HG03565 (cell line): ENCODE measurements around the gene ACAA2.

Source experiments
- ATAC-seq: cut with Tn5 transposase; IDR thresholded peaks from one replicate; pipeline ENCODE4 v1.9.1; 2021; ENCODE audit warnings: mild to moderate bottlenecking, moderate library complexity; ENCODE audit not compliant: unreplicated experiment

ACAA2 gene, protein sequence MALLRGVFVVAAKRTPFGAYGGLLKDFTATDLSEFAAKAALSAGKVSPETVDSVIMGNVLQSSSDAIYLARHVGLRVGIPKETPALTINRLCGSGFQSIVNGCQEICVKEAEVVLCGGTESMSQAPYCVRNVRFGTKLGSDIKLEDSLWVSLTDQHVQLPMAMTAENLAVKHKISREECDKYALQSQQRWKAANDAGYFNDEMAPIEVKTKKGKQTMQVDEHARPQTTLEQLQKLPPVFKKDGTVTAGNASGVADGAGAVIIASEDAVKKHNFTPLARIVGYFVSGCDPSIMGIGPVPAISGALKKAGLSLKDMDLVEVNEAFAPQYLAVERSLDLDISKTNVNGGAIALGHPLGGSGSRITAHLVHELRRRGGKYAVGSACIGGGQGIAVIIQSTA

DNA sequence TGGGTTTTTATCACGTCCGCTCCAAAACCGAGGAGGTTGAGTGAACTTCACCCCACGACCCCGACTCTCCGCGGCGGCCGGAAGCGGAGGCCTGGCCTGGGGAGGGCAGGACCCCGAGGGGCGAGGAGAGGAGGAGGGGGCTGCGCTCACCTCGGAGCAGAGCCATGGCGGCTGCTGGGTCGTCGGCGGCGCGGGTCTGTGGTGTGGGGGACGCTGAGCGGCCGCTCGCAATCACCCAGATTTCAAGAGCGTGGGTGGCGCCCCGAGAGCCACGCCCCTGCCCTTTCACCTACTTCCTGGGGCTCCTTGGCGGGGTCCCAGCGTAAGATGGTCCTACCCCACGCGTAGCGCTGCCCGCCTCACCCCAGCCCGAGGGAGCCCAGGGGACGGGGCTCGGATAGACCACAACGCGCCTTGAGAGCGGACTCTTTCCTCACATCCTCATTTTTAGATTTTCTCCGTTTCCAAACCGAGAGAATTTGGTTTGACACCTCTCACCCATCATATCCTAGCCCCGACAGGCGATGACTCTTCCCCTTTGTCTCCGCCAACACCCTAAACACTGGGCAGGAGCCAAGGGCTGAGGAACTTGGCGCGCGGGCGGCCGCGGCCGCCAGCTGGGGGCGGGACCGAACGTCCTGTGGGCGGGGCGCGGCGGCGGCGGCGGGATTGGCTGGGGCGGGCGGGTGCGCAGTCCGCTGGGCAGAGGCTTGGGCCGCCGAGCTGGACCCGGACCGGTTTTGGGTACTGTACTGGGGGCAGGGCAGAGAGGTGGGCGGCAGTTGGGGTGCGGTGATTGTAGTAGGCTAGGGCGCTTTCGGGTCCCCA, at the start of gene ACAA2:
ACAA2 (minus strand) TSS at position 215 of the 828 bp plus-strand sequence; CDS start at position 166, 49 bp downstream.
- peak; percentile 69 for ATAC-seq

DNA sequence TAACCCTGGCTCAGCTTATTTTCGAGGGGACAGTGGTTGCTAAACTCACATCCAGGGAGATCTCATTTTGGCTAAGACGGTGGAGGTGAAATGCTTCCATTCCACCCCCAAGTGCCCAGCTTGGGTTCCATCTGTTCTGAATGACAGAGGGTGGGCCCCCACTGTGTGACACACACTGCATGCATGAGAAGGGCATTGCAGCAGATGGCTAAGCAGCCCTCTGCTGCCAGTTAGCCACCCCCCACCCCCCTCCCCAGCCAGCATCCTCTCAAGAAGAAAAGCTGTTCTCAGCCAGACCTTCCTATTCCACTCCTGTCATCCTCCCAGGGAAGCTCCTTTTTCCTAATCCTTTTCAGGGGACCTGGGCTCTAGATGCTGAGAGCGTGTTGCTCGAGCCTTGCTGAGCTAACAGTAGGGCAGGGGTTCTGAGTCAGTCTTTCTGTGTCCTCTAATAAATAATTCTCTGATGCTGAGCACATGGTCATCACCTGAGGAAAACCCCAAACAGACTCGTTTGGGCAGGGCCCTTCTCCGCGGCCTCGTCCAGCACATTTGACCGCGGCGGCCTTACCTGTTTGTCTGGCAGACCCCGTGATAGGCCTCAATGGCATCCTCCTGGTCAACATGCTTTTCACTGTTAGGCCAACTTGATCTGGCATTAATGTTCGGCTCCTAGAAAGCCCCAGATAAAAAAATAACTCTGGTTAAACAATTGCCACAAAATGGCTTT, 49.5 kb upstream of the ACAA2 start:
- ATAC-seq, result no peak

DNA sequence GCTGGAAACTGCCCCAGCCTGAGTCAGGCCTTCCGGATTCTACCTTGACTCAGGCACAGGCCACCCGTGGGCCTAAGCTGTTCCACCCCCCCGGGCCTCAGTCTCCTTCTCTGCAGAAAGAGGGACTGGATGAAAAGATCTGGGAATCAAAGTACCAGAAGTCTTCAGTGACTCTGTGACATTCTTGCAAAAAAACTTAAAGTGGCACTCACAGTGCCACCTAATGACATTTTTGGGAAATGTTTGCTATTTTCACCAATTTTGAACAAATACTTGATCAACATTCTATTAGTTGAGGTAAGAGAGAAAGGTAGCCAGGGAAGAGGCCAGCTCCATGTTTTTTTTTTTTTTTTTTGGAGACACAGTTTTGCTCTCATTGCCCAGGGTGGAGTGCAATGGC, 48.3 kb upstream of the ACAA2 start:
- no peak for ATAC-seq

DNA sequence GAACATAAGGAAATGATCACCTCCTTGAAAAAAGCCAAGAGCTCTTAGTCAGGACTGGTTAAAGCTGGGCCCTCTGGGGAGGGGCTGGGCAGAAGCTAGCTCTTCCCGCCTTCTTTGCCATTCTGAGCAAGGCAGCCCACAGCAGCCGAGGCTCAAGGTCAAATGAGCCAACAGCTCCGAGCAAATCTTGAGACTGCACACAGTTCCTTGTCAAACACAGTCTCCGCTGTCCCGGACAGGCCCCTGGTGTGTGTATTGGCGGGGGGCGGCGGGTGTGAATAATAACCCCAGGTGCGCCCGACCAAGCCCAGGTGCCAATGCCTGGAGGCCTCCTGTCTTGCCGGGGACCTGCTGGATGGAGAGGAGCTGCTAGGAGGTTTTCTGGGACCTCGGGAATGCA, 46.4 kb upstream of the ACAA2 start:
- no peak for ATAC-seq

DNA sequence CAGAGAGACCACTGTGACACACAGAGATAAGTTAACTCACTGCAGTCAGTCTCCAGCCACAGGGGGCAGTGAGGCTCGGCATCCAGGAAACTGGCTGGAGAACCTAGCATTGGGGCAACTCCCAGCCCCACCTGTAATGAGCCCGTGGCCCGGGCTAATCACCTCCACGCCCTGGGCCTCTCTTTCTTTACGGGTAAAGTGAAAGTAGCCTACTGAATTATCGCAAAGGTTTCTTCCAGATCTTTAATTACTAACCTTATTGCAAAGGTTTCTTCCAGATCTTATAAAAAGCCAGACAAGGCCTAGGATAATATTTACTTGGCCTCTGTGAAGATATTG, 45.7 kb upstream of the ACAA2 start:
- ATAC-seq, result no peak

DNA sequence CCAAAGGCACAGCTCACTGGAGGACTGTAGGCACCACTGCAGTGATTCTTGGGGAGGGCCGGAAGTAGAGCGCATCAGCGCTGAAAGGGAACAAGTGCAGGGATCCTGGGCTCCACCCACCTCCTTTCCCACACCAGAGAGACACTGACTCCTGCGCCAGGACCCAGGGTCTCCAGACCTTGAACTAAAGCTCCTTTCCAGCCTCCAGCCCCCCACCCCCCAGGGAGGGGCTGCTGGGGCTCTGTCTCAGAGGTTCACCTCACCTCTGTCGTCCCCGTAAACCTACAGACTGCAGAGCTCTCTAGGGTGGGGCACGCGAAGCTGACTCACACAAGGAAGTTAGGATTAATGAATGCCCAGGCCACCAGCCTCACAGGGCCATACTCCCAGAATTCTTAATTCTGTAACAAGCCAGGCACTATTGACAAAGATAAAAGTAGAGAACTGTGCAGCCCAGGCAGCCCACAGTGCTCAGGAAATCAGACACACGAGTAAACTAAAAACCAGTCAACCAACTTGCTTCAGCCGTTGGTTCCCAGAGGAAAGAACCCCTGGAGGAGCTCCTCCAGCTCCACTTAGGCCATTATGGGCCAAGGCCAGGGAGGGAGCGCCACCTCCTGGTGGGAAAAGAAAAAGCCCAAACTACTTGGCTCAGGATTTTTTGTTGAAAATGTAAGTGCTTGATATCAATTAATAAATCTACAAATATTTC, 45.1 kb upstream of the ACAA2 start:
- no peak for ATAC-seq

DNA sequence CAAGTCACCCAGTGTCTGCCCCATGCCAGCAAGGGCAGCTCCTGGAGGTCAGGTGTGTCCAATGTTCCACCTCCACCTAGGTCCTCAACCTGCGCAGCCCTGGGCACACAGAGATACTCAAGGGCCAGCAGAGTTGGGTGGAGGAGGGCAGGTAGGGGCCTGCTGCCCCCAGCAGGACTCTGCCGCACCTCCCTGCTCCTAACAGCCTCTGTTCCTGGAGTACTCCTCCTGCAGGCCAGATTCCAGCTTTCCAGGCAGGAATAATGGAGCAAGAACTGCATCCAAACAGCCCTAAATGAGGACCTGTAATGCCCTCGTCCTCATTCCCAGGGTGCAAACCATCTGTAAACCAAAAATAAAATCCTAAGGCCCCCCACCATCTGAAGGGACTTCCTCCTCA, 44.4 kb upstream of the ACAA2 start:
- ATAC-seq, result no peak

DNA sequence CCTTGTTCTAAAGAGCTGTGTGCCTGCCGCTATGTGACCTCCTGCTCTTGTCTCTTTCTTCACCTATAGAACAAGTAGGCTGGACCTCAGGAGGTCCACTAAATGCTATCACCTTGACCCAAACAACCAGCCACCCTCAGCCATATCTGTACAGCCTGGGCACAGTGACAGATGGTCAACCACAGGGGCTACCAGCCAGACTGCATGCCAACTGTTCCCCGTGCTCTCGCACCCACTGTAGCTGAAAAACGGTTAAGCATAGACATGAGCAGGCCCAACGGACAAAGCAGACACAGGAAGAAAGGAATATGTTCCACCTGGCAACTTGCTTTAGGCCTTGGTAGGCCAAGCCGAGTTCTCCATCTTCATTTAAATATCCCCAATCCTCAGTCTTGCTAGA, 43.2 kb upstream of the ACAA2 start:
- no peak for ATAC-seq

DNA sequence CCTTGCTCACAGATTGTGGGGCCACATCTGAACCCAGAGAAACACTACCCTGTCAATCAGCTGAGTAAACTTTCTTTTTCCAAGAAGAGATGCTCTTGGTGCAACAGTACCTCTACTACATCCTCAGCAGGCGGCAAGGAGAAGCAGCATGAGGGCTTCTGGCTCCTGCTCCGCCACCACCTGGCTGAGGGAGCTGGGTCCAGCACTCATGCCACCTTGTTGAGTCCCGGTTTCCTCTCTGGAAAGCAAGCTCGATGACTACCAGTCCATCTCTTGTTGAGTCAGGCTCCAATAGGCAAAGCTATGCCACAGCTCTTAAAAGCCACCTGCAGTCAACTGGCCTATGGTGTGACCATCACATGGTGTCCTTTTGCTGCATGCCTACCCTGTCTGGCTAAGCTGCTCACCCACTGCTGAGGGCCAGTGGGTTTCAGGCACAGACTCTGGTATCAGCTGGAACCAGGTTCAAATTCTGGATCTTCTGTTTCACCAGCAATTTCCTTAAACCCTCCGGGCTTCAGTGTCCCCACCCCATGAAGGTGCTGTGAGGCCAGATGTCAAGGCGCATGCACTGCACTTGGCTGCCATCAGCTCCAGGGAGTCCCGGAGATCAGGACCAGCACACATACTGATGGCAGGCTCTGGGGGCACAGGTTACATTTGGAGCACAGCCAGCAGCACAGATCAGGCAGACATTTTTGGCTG, 42.5 kb upstream of the ACAA2 start:
- no peak for ATAC-seq

DNA sequence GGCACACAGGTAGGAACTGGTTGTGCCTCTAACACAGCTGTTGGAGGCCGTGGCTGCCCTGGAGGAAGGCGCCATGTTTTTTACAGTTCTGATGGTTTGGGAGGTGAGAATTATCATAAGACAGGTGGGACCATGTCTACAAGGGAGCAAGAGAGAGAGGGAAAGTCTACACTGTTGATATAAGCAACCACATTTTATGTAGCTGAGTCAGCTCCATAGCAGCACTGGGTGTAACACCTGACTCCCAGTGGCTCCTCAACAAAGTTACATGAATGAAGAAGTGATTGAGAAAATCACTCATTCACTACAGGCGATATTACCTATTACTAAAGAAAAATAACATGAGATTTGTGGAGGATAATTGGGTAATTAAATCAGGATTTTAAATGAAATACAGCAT, 41.3 kb upstream of the ACAA2 start:
- no peak for ATAC-seq

DNA sequence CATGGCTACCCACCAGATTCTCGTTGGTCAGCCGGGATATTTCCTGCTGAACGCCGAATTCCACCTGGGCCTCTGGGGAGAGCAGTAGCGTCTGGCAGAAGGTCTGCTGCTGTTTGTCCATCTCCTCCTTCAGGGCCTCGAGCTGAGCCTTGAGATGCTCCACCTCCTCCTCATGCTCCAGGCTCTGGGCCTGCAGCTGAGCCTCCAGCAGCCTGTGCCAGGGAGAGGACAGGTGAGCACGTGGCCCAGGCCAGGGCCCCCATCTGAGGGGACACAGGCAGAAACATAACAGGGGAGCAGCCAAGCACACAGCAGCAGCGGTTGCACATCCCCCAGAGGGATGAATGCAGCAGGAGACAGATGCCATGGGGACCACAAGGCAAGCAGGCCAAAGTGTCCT, 40.1 kb upstream of the ACAA2 start:
- ATAC-seq, result no peak

DNA sequence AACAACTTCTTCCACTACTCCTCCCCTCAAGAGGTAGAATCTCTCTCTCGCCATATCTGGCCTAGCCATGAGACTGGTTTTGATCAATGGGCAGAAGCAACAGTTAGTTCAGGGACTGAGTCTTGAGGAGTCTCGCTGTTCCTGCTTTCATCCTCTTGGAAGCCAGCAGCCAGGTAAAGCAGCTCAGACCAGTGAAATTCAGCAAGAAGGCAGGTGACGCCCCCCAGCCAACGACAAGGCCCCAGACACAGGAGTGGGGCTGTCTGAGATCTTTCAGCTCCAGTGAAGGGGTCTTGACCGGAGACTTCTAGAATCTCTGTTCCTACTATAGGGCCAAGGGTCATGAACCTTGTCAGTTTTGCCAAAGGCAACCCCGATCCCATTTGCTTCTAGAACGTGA, 39.7 kb upstream of the ACAA2 start:
- no peak for ATAC-seq

DNA sequence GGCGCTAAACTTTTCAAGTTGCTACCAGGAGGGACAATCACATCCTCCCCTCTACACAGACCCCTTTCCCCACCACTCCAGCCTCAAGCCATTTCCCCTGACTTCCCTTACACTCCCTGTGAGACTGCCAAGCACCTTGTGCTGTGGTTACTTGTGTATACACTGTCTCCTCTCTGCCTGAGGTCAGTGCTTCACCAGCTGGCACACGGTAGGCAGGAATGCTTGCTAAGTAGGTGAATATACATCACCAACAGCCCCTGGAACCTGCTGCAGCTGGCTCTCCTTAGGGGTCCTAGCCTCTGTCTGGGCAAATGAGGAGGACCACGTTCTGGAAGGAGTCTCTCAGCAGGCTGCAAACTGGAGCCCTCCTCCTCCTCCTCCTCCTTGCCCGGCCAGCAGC, 38.3 kb upstream of the ACAA2 start:
- no peak for ATAC-seq

DNA sequence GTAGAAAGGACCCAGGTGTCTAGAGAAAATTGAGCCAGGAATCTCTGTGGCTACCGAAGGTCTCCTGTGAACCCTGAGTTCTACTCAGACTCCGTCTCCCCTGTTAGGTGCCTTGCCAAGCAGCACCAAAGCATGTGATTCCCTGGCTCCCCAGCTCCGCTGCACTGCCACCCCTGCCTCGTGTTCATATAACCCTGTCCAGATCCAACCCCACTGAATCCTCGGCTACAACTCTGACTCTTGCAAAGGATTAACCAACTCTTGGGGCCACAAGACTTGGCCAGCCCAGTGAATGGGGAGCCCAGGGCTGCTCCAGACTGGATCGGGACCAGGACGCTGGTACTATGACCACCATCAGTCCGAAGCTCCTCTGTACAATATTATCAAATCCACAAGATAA, 37.3 kb upstream of the ACAA2 start:
- ATAC-seq, result no peak

DNA sequence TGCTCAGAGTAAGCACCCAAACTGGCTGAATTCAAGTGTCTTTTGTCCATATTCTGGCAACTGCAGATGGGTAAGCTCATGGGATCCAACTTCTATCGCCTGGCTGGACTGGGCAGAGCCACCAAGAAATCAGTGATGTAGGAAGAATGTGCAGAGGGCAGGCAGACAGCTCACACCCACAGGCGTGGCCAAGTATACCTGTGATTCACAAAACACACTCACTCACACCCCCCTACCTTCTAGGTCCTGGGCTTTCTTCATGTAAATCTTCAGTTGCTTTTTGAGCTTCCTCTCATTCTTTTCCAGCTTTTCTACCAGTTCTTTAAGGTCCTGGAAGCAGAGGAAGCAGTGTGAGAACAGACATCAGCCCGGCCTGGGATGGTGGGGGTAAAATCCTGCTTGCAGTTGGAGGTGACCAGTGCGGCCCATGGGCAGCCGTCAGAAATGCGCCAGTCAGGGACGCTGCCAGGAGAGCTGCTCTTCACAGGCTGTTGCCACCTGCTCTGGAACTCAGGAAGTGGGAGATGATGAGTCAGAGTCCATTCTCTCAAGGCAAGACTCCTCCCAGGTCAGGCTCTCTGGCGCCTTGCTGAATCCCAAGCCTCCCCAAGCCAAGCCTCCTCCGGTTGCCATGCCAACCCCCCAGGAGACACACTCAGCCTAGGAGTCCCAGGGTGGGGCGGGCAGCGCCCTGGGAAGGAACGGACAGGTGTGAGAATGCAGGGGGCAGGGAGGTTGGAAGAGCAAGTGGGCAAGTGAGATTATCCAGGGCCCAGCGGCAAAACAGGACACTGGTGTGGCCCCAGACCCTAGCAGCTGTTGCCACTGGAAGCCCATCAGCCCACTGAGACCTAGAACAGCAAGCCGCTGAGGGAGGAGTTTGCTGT, 36.2 kb upstream of the ACAA2 start:
- ATAC-seq, result no peak

DNA sequence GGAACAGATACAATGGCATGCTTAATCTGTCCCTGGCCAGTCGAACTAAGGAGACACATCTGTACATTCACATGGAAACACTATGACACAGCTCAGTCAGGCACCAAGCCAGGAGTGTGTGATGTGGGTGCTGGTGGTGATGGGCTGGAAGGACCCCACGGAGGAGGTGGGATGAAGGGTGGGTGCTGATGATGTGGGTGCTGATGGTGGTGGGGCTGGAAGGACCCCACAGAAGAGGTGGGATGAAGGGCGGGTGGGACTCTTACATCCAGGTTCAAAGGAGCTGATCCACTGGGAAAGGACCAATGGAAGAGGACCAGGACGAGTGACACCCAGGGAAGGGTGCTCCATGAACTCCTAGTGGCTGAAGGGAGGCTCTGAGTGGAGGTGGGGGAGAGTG, 34.8 kb upstream of the ACAA2 start:
- ATAC-seq, result no peak

DNA sequence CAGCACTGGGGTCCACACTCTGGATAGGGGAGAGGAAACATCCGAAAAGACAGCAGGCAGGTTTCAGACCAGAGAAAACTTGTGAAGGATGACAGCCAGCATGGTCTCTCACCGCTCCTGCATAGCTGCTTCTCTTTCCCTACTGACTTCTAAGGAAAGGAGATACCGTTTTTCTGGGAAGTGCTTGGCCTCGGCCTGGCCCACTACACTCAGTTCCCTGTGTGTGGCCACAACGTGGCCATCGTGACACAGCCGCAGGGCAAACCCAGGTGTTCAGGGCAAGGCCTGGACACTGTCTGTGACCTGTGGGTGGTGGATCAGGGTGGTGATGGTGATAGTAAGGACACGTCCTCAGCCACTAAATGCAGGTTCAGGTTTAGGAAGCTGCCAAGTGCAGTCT, 34.2 kb upstream of the ACAA2 start:
- ATAC-seq, result no peak

DNA sequence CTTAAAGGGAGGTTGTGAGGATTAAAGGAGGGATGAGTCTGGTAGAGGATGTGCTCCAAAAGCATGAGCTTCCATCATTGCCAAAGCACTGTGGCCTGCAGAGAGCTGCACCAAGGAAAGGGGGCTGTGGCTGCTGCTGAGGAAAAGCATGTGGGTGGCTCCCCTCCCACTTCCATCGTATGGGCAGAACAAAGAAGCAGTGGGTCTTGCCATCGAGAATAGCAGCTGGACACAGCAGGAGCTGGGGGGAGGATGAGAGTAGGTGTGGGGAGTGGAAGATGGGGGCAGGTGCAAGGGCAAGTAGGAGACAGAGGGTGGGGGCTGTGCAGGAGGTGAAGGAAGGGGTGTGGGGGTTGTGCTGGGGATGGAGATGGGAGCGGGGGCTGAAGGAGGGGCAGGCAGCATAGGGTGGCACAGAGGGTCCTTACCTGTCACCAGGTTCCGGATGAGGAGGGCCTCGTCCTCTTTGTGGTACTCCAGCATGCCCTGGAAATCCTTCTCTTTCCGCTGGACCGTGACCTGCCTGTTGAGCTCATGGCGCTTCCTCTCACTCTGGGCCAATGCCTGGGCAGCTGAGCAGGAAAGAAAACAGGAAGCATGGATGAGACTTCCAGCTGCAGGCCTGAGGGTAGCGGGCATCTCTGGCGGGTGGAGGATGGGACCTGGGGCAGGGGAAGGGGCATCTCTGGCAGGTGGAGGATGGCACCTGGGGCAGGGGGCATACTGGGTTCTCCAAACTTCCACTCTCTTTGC, 33.6 kb upstream of the ACAA2 start:
- no peak for ATAC-seq

DNA sequence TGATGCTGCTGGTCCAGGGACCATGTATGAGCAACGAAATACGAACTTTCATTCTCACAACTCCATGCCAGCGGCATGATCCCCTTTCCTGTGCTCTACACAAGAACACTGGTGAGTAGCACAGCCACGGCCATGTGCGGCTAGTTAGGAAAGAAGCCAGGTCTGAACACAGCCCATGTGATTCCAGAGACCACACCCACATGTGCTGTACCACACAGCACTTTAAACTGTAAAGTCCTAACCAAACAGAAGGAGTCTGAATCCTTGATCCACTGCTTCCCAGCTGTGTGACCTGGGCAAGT, 33.0 kb upstream of the ACAA2 start:
- no peak for ATAC-seq
